Progenitor cell of endocrine pancreas (in vitro differentiated cells): ENCODE data around the gene LAMA2. TPM values are rescaled to one million over a fixed set of nuclear protein-coding genes. Genes with fewer than 3 reads are reported as not detected.

Experiments used
- DNase-seq: peaks from one replicate; pipeline ENCODE4 v3.0.0; 2021; ENCODE audit warnings: low spot score; ENCODE audit not compliant: unreplicated experiment
- H3K27ac Mint-ChIP-seq: 2 replicates; pipeline ENCODE4 v1.8.0; 2021; ENCODE audit warnings: mild to moderate bottlenecking, moderate library complexity, mixed read lengths
- H3K27me3 Mint-ChIP-seq: 2 replicates; pipeline ENCODE4 v1.8.0; 2021; ENCODE audit warnings: mixed read lengths
- H3K36me3 Mint-ChIP-seq: 2 replicates; pipeline ENCODE4 v1.8.0; 2022; ENCODE audit warnings: mixed read lengths; ENCODE audit not compliant: insufficient read depth
- H3K4me1 Mint-ChIP-seq: 2 replicates; pipeline ENCODE4 v1.8.0; 2021; ENCODE audit warnings: low read depth, mixed read lengths
- H3K4me3 Mint-ChIP-seq: 2 replicates; pipeline ENCODE4 v1.8.0; 2021; ENCODE audit warnings: low read depth, mild to moderate bottlenecking, moderate library complexity, mixed read lengths
- H3K9me3 Mint-ChIP-seq: 2 replicates; pipeline ENCODE4 v1.8.0; 2021; ENCODE audit warnings: low read depth, mixed read lengths
- CTCF ChIP-seq: fragments of 200-600 bp; sonication (generic); IDR thresholded peaks from one replicate; pipeline ENCODE4 v1.5.0; 2021; ENCODE audit warnings: antibody characterized with exemption, mild to moderate bottlenecking; ENCODE audit not compliant: unreplicated experiment
- total RNA-seq: library from RNA; stranded (reverse); gene quantifications from 2 replicates; pipeline ENCODE4 v1.2.1, GENCODE V29; 2021

Gene LAMA2
- total RNA-seq, 1 donor from 2014 or later: 0.22 TPM

- Mint-ChIP-seq H3K9me3 (no peaks in the 10 kb centered on the region), H3K27ac (no peak overlapping the region), H3K4me1 (peaks cover 9% of the 10 kb centered on the region), H3K4me3 (no peak overlapping the region), H3K36me3 (peaks cover 4% of the 10 kb centered on the region), H3K27me3 (no peaks in the 10 kb centered on the region)
- DNase-seq: no peak
- no peak for TF ChIP-seq CTCF
These were observed 642.1 kb downstream of the LAMA2 start for GRCh38 chr6:129525055-129525454.

GRCh38 chr6:129534926-129535325 is 652.0 kb downstream of the LAMA2 start:
- Mint-ChIP-seq H3K4me3 (no peak overlapping the region), H3K9me3 (peaks cover 12% of the 10 kb centered on the region), H3K27ac (no peak overlapping the region), H3K36me3 (peaks cover 13% of the 10 kb centered on the region), H3K27me3 (no peaks in the 10 kb centered on the region), H3K4me1 (peaks cover 6% of the 10 kb centered on the region)
- DNase-seq: no peak
- TF ChIP-seq CTCF: no peak

GRCh38 chr6:129536271-129536670 is 653.3 kb downstream of the LAMA2 start:
- no peak overlapping the region for H3K4me3 Mint-ChIP-seq
- DNase-seq: no peak
- H3K9me3 Mint-ChIP-seq: peaks cover 12% of the 10 kb centered on the region
- H3K27me3 Mint-ChIP-seq: no peaks in the 10 kb centered on the region
- H3K27ac Mint-ChIP-seq: no peak overlapping the region
- no peak for TF ChIP-seq CTCF
- H3K36me3 Mint-ChIP-seq: peaks cover 13% of the 10 kb centered on the region
- peaks cover 6% of the 10 kb centered on the region for H3K4me1 Mint-ChIP-seq

GRCh38 chr6:129539032-129539431 is 656.1 kb downstream of the LAMA2 start:
- H3K4me3 Mint-ChIP-seq: no peak overlapping the region
- peaks cover 7% of the 10 kb centered on the region for H3K9me3 Mint-ChIP-seq
- no peaks in the 10 kb centered on the region for H3K27me3 Mint-ChIP-seq
- DNase-seq: no peak
- H3K27ac Mint-ChIP-seq: no peak overlapping the region
- peaks cover 6% of the 10 kb centered on the region for H3K4me1 Mint-ChIP-seq
- peaks cover 3% of the 10 kb centered on the region for H3K36me3 Mint-ChIP-seq
- TF ChIP-seq CTCF: no peak

GRCh38 chr6:129542705-129543104 is 659.8 kb downstream of the LAMA2 start:
- Mint-ChIP-seq H3K27me3 (no peaks in the 10 kb centered on the region), H3K27ac (no peak overlapping the region), H3K9me3 (peaks cover 6% of the 10 kb centered on the region), H3K4me1 (peaks cover 6% of the 10 kb centered on the region), H3K36me3 (peaks cover 5% of the 10 kb centered on the region), H3K4me3 (no peak overlapping the region)
- no peak for TF ChIP-seq CTCF
- no peak for DNase-seq
